Suprapubic skin (tissue), 4 donors: ENCODE measurements around the gene RASA3.

Experiments
- EP300 ChIP-seq: sonication (generic); formaldehyde crosslinking; IDR thresholded peaks from one replicate; pipeline ENCODE4 v1.6.1; 2017; ENCODE audit warnings: antibody characterized with exemption
- POLR2A ChIP-seq, 2 donors: fragments of 450-650 bp; IDR thresholded peaks; one replicate each; pipeline ENCODE4 v1.6.1; 2017; ENCODE audit warnings: antibody characterized with exemption in 2 of 2, mild to moderate bottlenecking in 2 of 2, moderate library complexity in 2 of 2
- POLR2AphosphoS5 ChIP-seq, 3 donors: sonication (generic); formaldehyde crosslinking; IDR thresholded peaks; one replicate each; pipeline ENCODE4 v1.6.1; 2017; ENCODE audit warnings: antibody characterized with exemption in 3 of 3
- TF ChIP-seq, protein P1 (sequence below), 2 donors: fragments of 200-600 bp in 1 of 2; fragments of 450-650 bp in 1 of 2; sonication (generic) in 1 of 2; IDR thresholded peaks; one replicate each; pipeline ENCODE4 v1.5.1; 2016 to 2019; ENCODE audit warnings: antibody characterized with exemption in 2 of 2, mild to moderate bottlenecking in 1 of 2, moderate library complexity in 1 of 2

DNA sequence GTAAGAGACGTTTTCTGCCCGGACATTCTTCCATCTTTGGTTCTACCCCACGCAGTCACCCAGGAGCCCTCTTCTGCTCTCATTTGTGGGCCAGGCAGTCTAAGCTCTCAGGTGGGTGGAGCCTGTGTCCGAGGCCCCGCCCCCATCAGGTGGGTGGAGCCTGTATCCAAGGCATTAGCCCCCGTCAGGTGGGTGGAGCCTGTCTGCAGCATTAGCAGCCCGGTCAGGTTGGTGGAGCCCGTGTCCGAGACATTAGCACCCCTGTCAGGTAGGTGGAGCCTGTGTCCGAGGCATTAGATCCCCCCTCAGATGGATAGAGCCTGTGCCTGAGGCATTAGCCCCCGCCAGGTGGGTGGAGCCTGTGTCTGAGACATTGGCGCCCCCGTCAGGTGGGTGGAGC, 113.1 kb downstream of the RASA3 start:
- no peak for TF ChIP-seq EP300
- no peak for TF ChIP-seq POLR2AphosphoS5 (IDR thresholded peaks at IDR 0.05)
- TF ChIP-seq POLR2A (IDR thresholded peaks at IDR 0.05) = no peak
- TF ChIP-seq, protein P1, sequence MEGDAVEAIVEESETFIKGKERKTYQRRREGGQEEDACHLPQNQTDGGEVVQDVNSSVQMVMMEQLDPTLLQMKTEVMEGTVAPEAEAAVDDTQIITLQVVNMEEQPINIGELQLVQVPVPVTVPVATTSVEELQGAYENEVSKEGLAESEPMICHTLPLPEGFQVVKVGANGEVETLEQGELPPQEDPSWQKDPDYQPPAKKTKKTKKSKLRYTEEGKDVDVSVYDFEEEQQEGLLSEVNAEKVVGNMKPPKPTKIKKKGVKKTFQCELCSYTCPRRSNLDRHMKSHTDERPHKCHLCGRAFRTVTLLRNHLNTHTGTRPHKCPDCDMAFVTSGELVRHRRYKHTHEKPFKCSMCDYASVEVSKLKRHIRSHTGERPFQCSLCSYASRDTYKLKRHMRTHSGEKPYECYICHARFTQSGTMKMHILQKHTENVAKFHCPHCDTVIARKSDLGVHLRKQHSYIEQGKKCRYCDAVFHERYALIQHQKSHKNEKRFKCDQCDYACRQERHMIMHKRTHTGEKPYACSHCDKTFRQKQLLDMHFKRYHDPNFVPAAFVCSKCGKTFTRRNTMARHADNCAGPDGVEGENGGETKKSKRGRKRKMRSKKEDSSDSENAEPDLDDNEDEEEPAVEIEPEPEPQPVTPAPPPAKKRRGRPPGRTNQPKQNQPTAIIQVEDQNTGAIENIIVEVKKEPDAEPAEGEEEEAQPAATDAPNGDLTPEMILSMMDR (IDR thresholded peaks at IDR 0.05) = no peak
